HEK293 (cell line): Measurements from ENCODE around the gene SPATA31D1.

Experiments used
- TSHZ1 ChIP-seq: fragments of 450-650 bp; formaldehyde crosslinking; IDR thresholded peaks from 2 replicates; pipeline ENCODE4 v1.5.1; 2016; ENCODE audit warnings: missing biosample characterization, missing genetic modification characterization, borderline replicate concordance
- ZBTB26 ChIP-seq: fragments of 450-650 bp; formaldehyde crosslinking; optimal IDR thresholded peaks from 2 replicates; pipeline ENCODE3; 2016; ENCODE audit warnings: missing biosample characterization, mild to moderate bottlenecking, missing genetic modification characterization
- ZBTB7A ChIP-seq: fragments of 450-650 bp; formaldehyde crosslinking; IDR thresholded peaks from 2 replicates; pipeline ENCODE4 v1.5.1; 2016; ENCODE audit warnings: low read depth, missing biosample characterization, missing genetic modification characterization
- ZNF175 ChIP-seq: fragments of 450-650 bp; formaldehyde crosslinking; IDR thresholded peaks from 2 replicates; pipeline ENCODE4 v1.5.1; 2016; ENCODE audit warnings: missing biosample characterization, missing genetic modification characterization
- ZNF416 ChIP-seq: fragments of 450-650 bp; formaldehyde crosslinking; IDR thresholded peaks from 2 replicates; pipeline ENCODE4 v1.5.1; 2016; ENCODE audit warnings: missing biosample characterization, missing genetic modification characterization
- ZNF530 ChIP-seq: fragments of 450-650 bp; formaldehyde crosslinking; IDR thresholded peaks from 2 replicates; pipeline ENCODE4 v1.5.1; 2016; ENCODE audit warnings: low read depth, missing biosample characterization, missing genetic modification characterization
- TF ChIP-seq, protein P1 (sequence below): fragments of 450-650 bp; formaldehyde crosslinking; IDR thresholded peaks from 2 replicates; pipeline ENCODE4 v1.5.1; 2016; ENCODE audit warnings: missing biosample characterization, missing genetic modification characterization
- TF ChIP-seq, protein P2 (sequence below): fragments of 450-650 bp; formaldehyde crosslinking; IDR thresholded peaks from 2 replicates; pipeline ENCODE4 v1.5.1; 2016; ENCODE audit warnings: missing biosample characterization, missing genetic modification characterization

DNA sequence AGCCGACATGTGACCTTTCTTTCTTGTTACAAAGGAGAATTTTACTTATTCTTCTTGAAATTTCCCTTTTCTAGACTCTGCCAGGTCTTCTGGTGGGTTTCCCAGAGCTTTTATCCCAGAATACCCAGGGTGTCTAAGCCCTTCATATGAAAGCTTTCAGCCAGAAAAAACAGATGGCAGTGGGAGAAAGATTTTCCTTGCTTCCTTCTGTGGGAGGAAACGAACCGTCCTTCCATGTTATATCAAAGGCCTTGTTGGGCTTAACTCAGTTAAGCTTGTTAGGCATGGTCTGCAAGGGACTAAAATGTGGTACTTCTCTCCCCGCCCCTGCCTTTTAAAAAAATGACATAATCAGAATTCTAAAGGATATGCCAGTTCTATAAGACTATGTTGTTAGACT lies 47.5 kb downstream of the SPATA31D1 start:
- TF ChIP-seq TSHZ1 (tag by site-specific recombination) (no peak), ZBTB7A (tag by site-specific recombination) (no peak), ZNF530 (tag by site-specific recombination) (no peak), ZNF175 (tag by site-specific recombination) (no peak), ZBTB26 (tag by site-specific recombination) (no peak), ZNF416 (no peak)
- TF ChIP-seq, protein P1, sequence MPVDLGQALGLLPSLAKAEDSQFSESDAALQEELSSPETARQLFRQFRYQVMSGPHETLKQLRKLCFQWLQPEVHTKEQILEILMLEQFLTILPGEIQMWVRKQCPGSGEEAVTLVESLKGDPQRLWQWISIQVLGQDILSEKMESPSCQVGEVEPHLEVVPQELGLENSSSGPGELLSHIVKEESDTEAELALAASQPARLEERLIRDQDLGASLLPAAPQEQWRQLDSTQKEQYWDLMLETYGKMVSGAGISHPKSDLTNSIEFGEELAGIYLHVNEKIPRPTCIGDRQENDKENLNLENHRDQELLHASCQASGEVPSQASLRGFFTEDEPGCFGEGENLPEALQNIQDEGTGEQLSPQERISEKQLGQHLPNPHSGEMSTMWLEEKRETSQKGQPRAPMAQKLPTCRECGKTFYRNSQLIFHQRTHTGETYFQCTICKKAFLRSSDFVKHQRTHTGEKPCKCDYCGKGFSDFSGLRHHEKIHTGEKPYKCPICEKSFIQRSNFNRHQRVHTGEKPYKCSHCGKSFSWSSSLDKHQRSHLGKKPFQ (tag by site-specific recombination) = no peak
- TF ChIP-seq, protein P2, sequence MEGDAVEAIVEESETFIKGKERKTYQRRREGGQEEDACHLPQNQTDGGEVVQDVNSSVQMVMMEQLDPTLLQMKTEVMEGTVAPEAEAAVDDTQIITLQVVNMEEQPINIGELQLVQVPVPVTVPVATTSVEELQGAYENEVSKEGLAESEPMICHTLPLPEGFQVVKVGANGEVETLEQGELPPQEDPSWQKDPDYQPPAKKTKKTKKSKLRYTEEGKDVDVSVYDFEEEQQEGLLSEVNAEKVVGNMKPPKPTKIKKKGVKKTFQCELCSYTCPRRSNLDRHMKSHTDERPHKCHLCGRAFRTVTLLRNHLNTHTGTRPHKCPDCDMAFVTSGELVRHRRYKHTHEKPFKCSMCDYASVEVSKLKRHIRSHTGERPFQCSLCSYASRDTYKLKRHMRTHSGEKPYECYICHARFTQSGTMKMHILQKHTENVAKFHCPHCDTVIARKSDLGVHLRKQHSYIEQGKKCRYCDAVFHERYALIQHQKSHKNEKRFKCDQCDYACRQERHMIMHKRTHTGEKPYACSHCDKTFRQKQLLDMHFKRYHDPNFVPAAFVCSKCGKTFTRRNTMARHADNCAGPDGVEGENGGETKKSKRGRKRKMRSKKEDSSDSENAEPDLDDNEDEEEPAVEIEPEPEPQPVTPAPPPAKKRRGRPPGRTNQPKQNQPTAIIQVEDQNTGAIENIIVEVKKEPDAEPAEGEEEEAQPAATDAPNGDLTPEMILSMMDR (tag by site-specific recombination) = no peak
